B cell (primary cell): ENCODE measurements around the gene CLDND2. TPM values are rescaled to one million over a fixed set of nuclear protein-coding genes. Genes with fewer than 3 reads are reported as not detected.

Source experiments
- ATAC-seq: fragments of 200-7000 bp; cut with Tn5 transposase; one replicate; pipeline ENCODE4 v1.10.0; 2021; ENCODE audit warnings: low read depth, mild to moderate bottlenecking, moderate number of reproducible peaks, moderate library complexity
- CTCF ChIA-PET: fragments of 350-600 bp; sonication (Branson Sonifier 250); formaldehyde crosslinking; loops from one replicate; lab custom pipeline; 2021; ENCODE audit warnings: antibody characterized with exemption, inconsistent platforms; lab: Charles Lee
- POLR2A ChIA-PET: fragments of 350-600 bp; sonication (Branson Sonifier 250); formaldehyde crosslinking; loops from one replicate; lab custom pipeline; 2021; ENCODE audit warnings: antibody characterized with exemption; lab: Charles Lee
- DNase-seq: peaks from one replicate; pipeline ENCODE4 v3.0.0; 2013
- H2AFZ ChIP-seq: 2 replicates; pipeline ENCODE4 v1.6.1; 2012; ENCODE audit warnings: mild to moderate bottlenecking, low read depth, low read length; ENCODE audit not compliant: insufficient read depth, poor library complexity, severe bottlenecking
- H3K27ac ChIP-seq, 2 donors: 1 replicate in 1 of 2; 2 replicates in 1 of 2; pipeline ENCODE4 v1.5.1; 2012 to 2013; ENCODE audit warnings: low read length in 2 of 2, mild to moderate bottlenecking in 2 of 2, moderate library complexity in 1 of 2
- H3K27me3 ChIP-seq, 4 experiments: fragments of 200-600 bp in 1 of 4; sonication (generic) in 1 of 4; replicated peaks in 1 of 4; 1 replicate in 2 of 4; 2 replicates in 2 of 4; pipeline versions ENCODE4 v1.6.1 to v1.7.0; 2013 to 2016; ENCODE audit warnings: low read length in 3 of 4, mild to moderate bottlenecking in 2 of 4, mixed read lengths in 1 of 4, moderate library complexity in 1 of 4; ENCODE audit not compliant: insufficient read depth in 4 of 4, control insufficient read depth in 3 of 4; ENCODE audit errors: control extremely low read depth in 1 of 4
- H3K36me3 ChIP-seq, 2 experiments: replicated peaks in 1 of 2; 1 replicate in 1 of 2; 2 replicates in 1 of 2; pipeline versions ENCODE4 v1.6.1 to v1.7.1; 2013; ENCODE audit warnings: low read length in 1 of 2; ENCODE audit not compliant: insufficient read depth in 2 of 2, control insufficient read depth in 1 of 2; ENCODE audit errors: control extremely low read depth in 1 of 2, extremely low read depth in 1 of 2
- H3K4me1 ChIP-seq, 2 donors: fragments of 200-600 bp in 1 of 2; sonication (generic) in 1 of 2; 1 replicate in 1 of 2; 2 replicates in 1 of 2; pipeline versions ENCODE4 v1.5.1 to v1.6.1; 2013 to 2017; ENCODE audit warnings: low read length in 2 of 2; ENCODE audit not compliant: control insufficient read depth in 2 of 2, insufficient read depth in 2 of 2
- H3K4me2 ChIP-seq: replicated peaks from 2 replicates; pipeline ENCODE3; 2012; ENCODE audit warnings: mild to moderate bottlenecking, low read depth, low read length; ENCODE audit not compliant: poor library complexity, severe bottlenecking
- H3K4me3 ChIP-seq, 5 experiments: fragments of 200-600 bp in 1 of 5; sonication (generic) in 1 of 5; 1 replicate in 3 of 5; 2 replicates in 2 of 5; pipeline versions ENCODE4 v1.5.1 to v1.7.0; 2011 to 2016; ENCODE audit warnings: low read length in 4 of 5, mild to moderate bottlenecking in 4 of 5, low read depth in 2 of 5, control low read depth in 1 of 5, moderate library complexity in 1 of 5; ENCODE audit not compliant: insufficient read depth in 1 of 5; ENCODE audit errors: control extremely low read depth in 1 of 5, extremely low read depth in 1 of 5
- H3K79me2 ChIP-seq: fragments of 200-600 bp; sonication (generic); one replicate; pipeline ENCODE4 v1.6.0; 2016; ENCODE audit warnings: low read length; ENCODE audit not compliant: control insufficient read depth, insufficient read depth
- H3K9ac ChIP-seq: fragments of 200-600 bp; sonication (generic); 2 replicates; pipeline ENCODE4 v1.6.1; 2017; ENCODE audit warnings: mild to moderate bottlenecking, low read length, moderate library complexity
- H3K9me3 ChIP-seq, 3 donors: one replicate each; pipeline versions ENCODE4 v1.6.1 to v1.7.1; 2013; ENCODE audit warnings: low read length in 2 of 3; ENCODE audit not compliant: control insufficient read depth in 2 of 3, insufficient read depth in 1 of 3; ENCODE audit errors: control extremely low read depth in 1 of 3
- H4K20me1 ChIP-seq: 2 replicates; pipeline ENCODE4 v1.6.0; 2012; ENCODE audit warnings: mild to moderate bottlenecking, low read length; ENCODE audit not compliant: insufficient read depth, control insufficient read depth, poor library complexity, severe bottlenecking
- H3K27ac Mint-ChIP-seq: one replicate; pipeline ENCODE4 v1.8.0; 2021; ENCODE audit warnings: mixed read lengths
- H3K27me3 Mint-ChIP-seq: one replicate; pipeline ENCODE4 v1.8.0; 2021; ENCODE audit warnings: mixed read lengths
- H3K4me1 Mint-ChIP-seq: one replicate; pipeline ENCODE4 v1.8.0; 2021; ENCODE audit warnings: mixed read lengths
- H3K4me3 Mint-ChIP-seq: one replicate; pipeline ENCODE4 v1.8.0; 2021; ENCODE audit warnings: mixed read lengths
- H3K9me3 Mint-ChIP-seq: one replicate; pipeline ENCODE4 v1.8.0; 2022; ENCODE audit warnings: mixed read lengths; ENCODE audit not compliant: insufficient read depth
- EZH2 ChIP-seq: IDR thresholded peaks from 2 replicates; pipeline ENCODE4 v1.6.1; 2012; ENCODE audit warnings: borderline replicate concordance, low read depth, mild to moderate bottlenecking, moderate library complexity, low read length; ENCODE audit not compliant: insufficient read depth, poor library complexity, severe bottlenecking
- WGBS: methylation state at CpG from one replicate; pipeline ENCODE4 v1.1.5; 2013; ENCODE audit warnings: missing lambda C conversion rate; ENCODE audit not compliant: insufficient coverage; 5-methylcytosine and 5-hydroxymethylcytosine counted together
- intact Hi-C: fragments of 100-400 bp; cut with micrococcal nuclease; formaldehyde crosslinking; loops from one replicate; pipeline ENCODE4 v1.10.0; 2022
- polyA plus RNA-seq: library from polyadenylated mRNA; depleted of rRNA; stranded (reverse); fragments of >200 nt; gene quantifications from 2 replicates; pipeline ENCODE4 v1.2.3, GENCODE V29; 2012
- total RNA-seq, 2 donors: library from RNA; stranded (reverse); fragments of 120-200 nt in 1 of 2; gene quantifications; 1 replicate in 1 of 2; 2 replicates in 1 of 2; pipeline versions ENCODE4 v1.2.3 to v1.2.4, GENCODE V29; 2013 to 2022
- TF ChIP-seq, protein P1 (sequence below): fragments of 200-600 bp; IDR thresholded peaks from one replicate; pipeline ENCODE4 v1.8.0; 2022; ENCODE audit warnings: antibody characterized with exemption, mild to moderate bottlenecking

The CLDND2 gene
- total and polyA plus RNA-seq, 2 donors (not counting 1 experiment from before 2014, with no cell fraction given): 1.9 TPM; not detected in 1

DNA sequence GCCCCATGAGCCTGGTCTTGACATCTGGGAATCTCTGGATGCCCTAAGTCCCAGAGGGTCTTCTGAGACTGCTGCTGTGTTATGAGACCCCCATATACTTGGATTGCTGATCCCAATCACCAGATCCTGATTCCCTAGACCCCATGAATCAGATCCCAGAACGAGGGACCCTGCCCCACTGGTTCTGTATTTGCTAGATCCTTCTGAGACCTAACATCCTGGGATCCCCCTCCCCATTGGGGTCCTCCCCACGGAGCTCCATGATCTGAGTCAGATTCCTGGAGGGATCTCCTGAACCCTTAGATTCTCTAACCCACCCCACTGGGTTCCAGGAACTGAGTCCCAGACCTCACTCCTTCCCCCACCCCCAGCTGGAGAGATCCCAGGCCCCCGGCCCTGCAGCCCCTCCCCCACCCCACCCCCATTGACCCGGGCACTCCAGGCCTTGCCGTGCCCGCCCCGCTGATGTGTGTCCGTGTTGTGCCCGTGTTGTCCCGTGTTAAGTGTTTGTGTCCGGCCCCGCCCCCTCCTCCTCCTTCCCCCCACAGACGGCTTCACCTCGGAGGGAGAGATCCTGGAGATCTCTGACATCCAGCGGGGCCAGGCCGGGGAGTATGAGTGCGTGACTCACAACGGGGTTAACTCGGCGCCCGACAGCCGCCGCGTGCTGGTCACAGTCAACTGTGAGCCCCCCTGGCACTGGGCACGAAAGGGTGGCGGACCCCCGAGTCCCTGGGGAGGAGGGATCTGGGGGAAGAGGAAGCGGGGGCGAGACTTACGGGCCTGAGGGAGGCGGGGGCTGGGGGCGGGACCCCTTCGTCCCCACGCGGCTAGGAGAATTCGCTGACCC lies 42.4 kb downstream of the CLDND2 start:
- Histone ChIP-seq H3K4me1 (peaks cover 12 to 20% of the 10 kb centered on the region in 2 donors), H3K36me3 (no peaks in the 10 kb centered on the region), H3K9ac (no peak overlapping the region), H3K79me2 (no peaks in the 10 kb centered on the region), H2AFZ (peak overlapping the region; percentile 23), H3K4me3 (no peak overlapping the region), H3K27ac (no peak overlapping the region), H3K4me2 (peak overlapping the region; percentile 69), H3K27me3 (peaks cover 0 to 59% (median 29%) of the 10 kb centered on the region in 4 experiments), H3K9me3 (peaks cover 0 to 26% (median 3%) of the 10 kb centered on the region in 3 donors), H4K20me1 (no peaks in the 10 kb centered on the region)
- Mint-ChIP-seq H3K27me3 (peaks cover 68% of the 10 kb centered on the region), H3K4me3 (peak overlapping the region; percentile 23), H3K27ac (no peak overlapping the region), H3K4me1 (peaks cover 11% of the 10 kb centered on the region), H3K9me3 (peaks cover 2% of the 10 kb centered on the region)
- intact Hi-C loops: no loop called here
- ATAC-seq (no peak), DNase-seq (no peak)
- CTCF ChIA-PET: no interaction called here
- POLR2A ChIA-PET: no interaction called here
- WGBS: 15% methylated on average over 29 of the region's 36 CpGs
- TF ChIP-seq, protein P1, sequence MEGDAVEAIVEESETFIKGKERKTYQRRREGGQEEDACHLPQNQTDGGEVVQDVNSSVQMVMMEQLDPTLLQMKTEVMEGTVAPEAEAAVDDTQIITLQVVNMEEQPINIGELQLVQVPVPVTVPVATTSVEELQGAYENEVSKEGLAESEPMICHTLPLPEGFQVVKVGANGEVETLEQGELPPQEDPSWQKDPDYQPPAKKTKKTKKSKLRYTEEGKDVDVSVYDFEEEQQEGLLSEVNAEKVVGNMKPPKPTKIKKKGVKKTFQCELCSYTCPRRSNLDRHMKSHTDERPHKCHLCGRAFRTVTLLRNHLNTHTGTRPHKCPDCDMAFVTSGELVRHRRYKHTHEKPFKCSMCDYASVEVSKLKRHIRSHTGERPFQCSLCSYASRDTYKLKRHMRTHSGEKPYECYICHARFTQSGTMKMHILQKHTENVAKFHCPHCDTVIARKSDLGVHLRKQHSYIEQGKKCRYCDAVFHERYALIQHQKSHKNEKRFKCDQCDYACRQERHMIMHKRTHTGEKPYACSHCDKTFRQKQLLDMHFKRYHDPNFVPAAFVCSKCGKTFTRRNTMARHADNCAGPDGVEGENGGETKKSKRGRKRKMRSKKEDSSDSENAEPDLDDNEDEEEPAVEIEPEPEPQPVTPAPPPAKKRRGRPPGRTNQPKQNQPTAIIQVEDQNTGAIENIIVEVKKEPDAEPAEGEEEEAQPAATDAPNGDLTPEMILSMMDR: no peak
- TF ChIP-seq EZH2: no peak
